ENCODE data around the gene GCDH.

The GCDH gene

GRCh38 chr19:12884202-12884601 is 6.8 kb upstream of the GCDH start:
- DNase-seq (ENCODE audit: low read depth in 1 of 2, low spot score in 1 of 2), result no peak
- H3K4me3 ChIP-seq (replicated peaks; ENCODE audit: insufficient read depth, low read length), result no peak overlapping the region
- H3K27ac ChIP-seq (replicated peaks), result peak overlapping the region; percentile 66
- no peaks in the 10 kb centered on the region for H3K27me3 ChIP-seq (ENCODE audit: insufficient read depth, poor library complexity, severe bottlenecking)
- no peak for TF ChIP-seq REST (IDR thresholded peaks at IDR 0.05; ENCODE audit: insufficient replicate concordance, low read depth)
- no peak for TF ChIP-seq POLR2AphosphoS5 (IDR thresholded peaks at IDR 0.05; ENCODE audit: low read depth)
- no peak for TF ChIP-seq GABPA (IDR thresholded peaks at IDR 0.05; ENCODE audit: low read depth)
- no peak for TF ChIP-seq CTCF (IDR thresholded peaks at IDR 0.05; ENCODE audit: insufficient read depth, low read length)

- no peak overlapping the region for H3K4me3 ChIP-seq (replicated peaks; ENCODE audit: insufficient read depth, low read length)
- peak overlapping the region; percentile 66 for H3K27ac ChIP-seq (replicated peaks)
- DNase-seq (ENCODE audit: low read depth in 1 of 2, low spot score in 1 of 2), result no peak
- TF ChIP-seq GABPA (IDR thresholded peaks at IDR 0.05; ENCODE audit: low read depth) (no peak; the same call in 1 of the 2 replicates), CTCF (IDR thresholded peaks at IDR 0.05; ENCODE audit: insufficient read depth, low read length) (no peak), SPI1 (IDR thresholded peaks at IDR 0.05; ENCODE audit: borderline replicate concordance, low read depth) (no peak), REST (IDR thresholded peaks at IDR 0.05; ENCODE audit: insufficient replicate concordance, low read depth) (no peak), POLR2AphosphoS5 (IDR thresholded peaks at IDR 0.05; ENCODE audit: low read depth) (no peak)
- no peaks in the 10 kb centered on the region for H3K27me3 ChIP-seq (ENCODE audit: insufficient read depth, poor library complexity, severe bottlenecking)
These were observed 6.4 kb upstream of the GCDH start for GRCh38 chr19:12884627-12884925.

- TF ChIP-seq CTCF (IDR thresholded peaks at IDR 0.05; ENCODE audit: insufficient read depth, low read length) (peak; percentile 51), REST (IDR thresholded peaks at IDR 0.05; ENCODE audit: insufficient replicate concordance, low read depth) (peak; percentile 61), POLR2AphosphoS5 (IDR thresholded peaks at IDR 0.05; ENCODE audit: low read depth) (peak; percentile 66), GABPA (IDR thresholded peaks at IDR 0.05; ENCODE audit: low read depth) (peak; percentile 35; the same call in 1 of the 2 replicates), SPI1 (IDR thresholded peaks at IDR 0.05; ENCODE audit: borderline replicate concordance, low read depth) (no peak)
- peak overlapping the region; percentile 45 for H3K4me3 ChIP-seq (replicated peaks; ENCODE audit: insufficient read depth, low read length)
- peak; percentile 93 to 96 for DNase-seq (ENCODE audit: low read depth in 1 of 2, low spot score in 1 of 2)
These were observed 5.8 kb upstream of the GCDH start for GRCh38 chr19:12884926-12885748.

More at GRCh38 chr19:12884926-12885748, 5.8 kb upstream of the GCDH start:
- Histone ChIP-seq H3K27ac (replicated peaks) (peak overlapping the region; percentile 66), H3K27me3 (ENCODE audit: insufficient read depth, poor library complexity, severe bottlenecking) (no peaks in the 10 kb centered on the region)
